H9 (cell line): Measurements from ENCODE around the gene LY6G5C. TPM values are rescaled to one million over a fixed set of nuclear protein-coding genes. Genes with fewer than 3 reads are reported as not detected.
A peak's percentile ranks its signal among the peaks of the same experiment; 100 is the strongest.

ENCODE experiments used
- DNase-seq: peaks from one replicate; pipeline ENCODE4 v3.0.0-alpha.2; 2017
- H2AFZ ChIP-seq: one replicate; pipeline ENCODE4 v1.6.1; 2013; ENCODE audit warnings: mild to moderate bottlenecking, low read length, control low read depth, moderate library complexity
- H2AK5ac ChIP-seq: 2 replicates; pipeline ENCODE4 v1.6.1; 2013; ENCODE audit warnings: low read length, control low read depth, mixed read lengths; ENCODE audit not compliant: insufficient read length
- H2BK120ac ChIP-seq: one replicate; pipeline ENCODE4 v1.6.1; 2013; ENCODE audit warnings: low read depth, mild to moderate bottlenecking, low read length, control low read depth, inconsistent platforms; ENCODE audit not compliant: poor library complexity, severe bottlenecking
- H2BK12ac ChIP-seq: 2 replicates; pipeline ENCODE4 v1.6.1; 2013; ENCODE audit warnings: low read length, control low read depth, mixed read lengths, low read depth; ENCODE audit not compliant: insufficient read length
- H2BK15ac ChIP-seq: 2 replicates; pipeline ENCODE4 v1.6.1; 2013; ENCODE audit warnings: low read depth, low read length, control low read depth
- H2BK20ac ChIP-seq: one replicate; pipeline ENCODE4 v1.6.1; 2013; ENCODE audit warnings: low read depth, mild to moderate bottlenecking, low read length, control low read depth, inconsistent platforms; ENCODE audit not compliant: poor library complexity, severe bottlenecking
- H2BK5ac ChIP-seq: 2 replicates; pipeline ENCODE4 v1.6.1; 2013; ENCODE audit warnings: low read length, control low read depth, mixed read lengths; ENCODE audit not compliant: insufficient read length
- H3K14ac ChIP-seq: 2 replicates; pipeline ENCODE4 v1.6.1; 2013; ENCODE audit warnings: low read length, control low read depth; ENCODE audit not compliant: insufficient read depth
- H3K18ac ChIP-seq: 2 replicates; pipeline ENCODE4 v1.6.1; 2013; ENCODE audit warnings: low read depth, mild to moderate bottlenecking, mixed read lengths, low read length, control low read depth; ENCODE audit not compliant: insufficient read length
- H3K23ac ChIP-seq: 2 replicates; pipeline ENCODE4 v1.6.1; 2013; ENCODE audit warnings: low read length, control low read depth, mixed read lengths, low read depth; ENCODE audit not compliant: insufficient read length
- H3K23me2 ChIP-seq: 2 replicates; pipeline ENCODE4 v1.6.1; 2013; ENCODE audit warnings: low read depth, mild to moderate bottlenecking, mixed read lengths, low read length, control low read depth; ENCODE audit not compliant: insufficient read length, poor library complexity, severe bottlenecking
- H3K27ac ChIP-seq: 2 replicates; pipeline ENCODE4 v1.5.1; 2013; ENCODE audit warnings: low read length, control low read depth, mixed read lengths, low read depth; ENCODE audit not compliant: insufficient read length
- H3K27me3 ChIP-seq: 2 replicates; pipeline ENCODE4 v1.6.1; 2013; ENCODE audit warnings: low read length, control low read depth, inconsistent platforms; ENCODE audit not compliant: insufficient read depth
- H3K4ac ChIP-seq: 2 replicates; pipeline ENCODE4 v1.6.1; 2013; ENCODE audit warnings: low read depth, mild to moderate bottlenecking, control low read depth, inconsistent platforms, low read length, moderate library complexity
- H3K4me1 ChIP-seq: 2 replicates; pipeline ENCODE4 v1.6.1; 2013; ENCODE audit warnings: low read length, control low read depth, inconsistent platforms; ENCODE audit not compliant: insufficient read depth
- H3K4me2 ChIP-seq: 2 replicates; pipeline ENCODE4 v1.6.1; 2013; ENCODE audit warnings: low read length, control low read depth, mixed read lengths; ENCODE audit not compliant: insufficient read length, insufficient read depth
- H3K56ac ChIP-seq: 2 replicates; pipeline ENCODE4 v1.6.1; 2013; ENCODE audit warnings: low read depth, mild to moderate bottlenecking, mixed read lengths, low read length, control low read depth; ENCODE audit not compliant: insufficient read length
- H3K79me1 ChIP-seq: 2 replicates; pipeline ENCODE4 v1.6.1; 2013; ENCODE audit warnings: low read depth, mild to moderate bottlenecking, moderate library complexity, low read length, control low read depth, inconsistent platforms; ENCODE audit not compliant: insufficient read depth, poor library complexity, severe bottlenecking
- H3K79me2 ChIP-seq: 2 replicates; pipeline ENCODE4 v1.6.1; 2013; ENCODE audit warnings: low read length, control low read depth, inconsistent platforms; ENCODE audit not compliant: insufficient read depth
- H3K9ac ChIP-seq: 2 replicates; pipeline ENCODE4 v1.6.1; 2013; ENCODE audit warnings: low read length, control low read depth, mixed read lengths; ENCODE audit not compliant: insufficient read length; ENCODE audit errors: extremely low read depth
- H3K9me3 ChIP-seq: one replicate; pipeline ENCODE4 v1.6.1; 2013; ENCODE audit warnings: low read depth, low read length, inconsistent platforms; ENCODE audit not compliant: control insufficient read depth
- H3T11ph ChIP-seq: one replicate; pipeline ENCODE4 v1.6.1; 2013; ENCODE audit warnings: mild to moderate bottlenecking, low read length, control low read depth, inconsistent platforms
- H4K20me1 ChIP-seq: one replicate; pipeline ENCODE4 v1.6.1; 2013; ENCODE audit not compliant: control insufficient read depth, insufficient read length, insufficient read depth
- H4K5ac ChIP-seq: 2 replicates; pipeline ENCODE4 v1.6.1; 2013; ENCODE audit warnings: low read depth, mild to moderate bottlenecking, mixed read lengths, low read length, control low read depth; ENCODE audit not compliant: insufficient read length
- H4K8ac ChIP-seq: replicated peaks from 2 replicates; pipeline ENCODE4 v1.6.1; 2013; ENCODE audit warnings: low read length, control low read depth, mixed read lengths, low read depth; ENCODE audit not compliant: insufficient read length
- H4K91ac ChIP-seq: 2 replicates; pipeline ENCODE4 v1.6.1; 2013; ENCODE audit warnings: low read depth, mild to moderate bottlenecking, moderate library complexity, mixed read lengths, low read length, control low read depth; ENCODE audit not compliant: insufficient read length
- H3K27ac Mint-ChIP-seq, 3 experiments: 2 replicates in 2 of 3; 3 replicates in 1 of 3; pipeline ENCODE4 v1.8.0; 2020 to 2021; ENCODE audit warnings: mixed read lengths in 3 of 3, mild to moderate bottlenecking in 1 of 3, moderate library complexity in 1 of 3
- H3K27me3 Mint-ChIP-seq: 2 replicates; pipeline ENCODE4 v1.8.0; 2021; ENCODE audit warnings: low read depth, mild to moderate bottlenecking, moderate library complexity, mixed read lengths
- H3K36me3 Mint-ChIP-seq, 3 experiments: 2 replicates in 2 of 3; 3 replicates in 1 of 3; pipeline ENCODE4 v1.8.0; 2020 to 2021; ENCODE audit warnings: low read depth in 3 of 3, mixed read lengths in 3 of 3; ENCODE audit not compliant: insufficient read depth in 1 of 3
- H3K4me1 Mint-ChIP-seq, 2 experiments: 2 replicates each; pipeline ENCODE4 v1.8.0; 2020; ENCODE audit warnings: mixed read lengths in 2 of 2
- H3K4me3 Mint-ChIP-seq, 2 experiments: 2 replicates in 1 of 2; 3 replicates in 1 of 2; pipeline ENCODE4 v1.8.0; 2020 to 2021; ENCODE audit warnings: mild to moderate bottlenecking in 2 of 2, mixed read lengths in 2 of 2, moderate library complexity in 1 of 2
- H3K9me3 Mint-ChIP-seq, 2 experiments: 2 replicates in 1 of 2; 3 replicates in 1 of 2; pipeline ENCODE4 v1.8.0; 2020; ENCODE audit warnings: mild to moderate bottlenecking in 2 of 2, mixed read lengths in 2 of 2, moderate library complexity in 1 of 2
- WGBS: extraction: QIAGEN DNeasy Blood & Tissue Kit; methylation state at CpG from one replicate; pipeline ENCODE4 v1.1.7; 2013; ENCODE audit warnings: missing lambda C conversion rate, low lambda C conversion rate, mixed read lengths; ENCODE audit not compliant: insufficient read length; ENCODE audit errors: extremely low coverage; 5-methylcytosine and 5-hydroxymethylcytosine counted together
- total RNA-seq: library from RNA; stranded (reverse); gene quantifications from 2 replicates; pipeline ENCODE4 v1.2.1, GENCODE V29; 2021
- TF ChIP-seq, protein P1 (sequence below): fragments of 200-600 bp; sonication (generic); conservative IDR thresholded peaks from 3 replicates; pipeline ENCODE4 v1.8.0; 2021; ENCODE audit warnings: antibody characterized with exemption, mild to moderate bottlenecking

Gene LY6G5C
- total RNA-seq, 1 experiment from 2014 or later: 2.2 TPM

DNA sequence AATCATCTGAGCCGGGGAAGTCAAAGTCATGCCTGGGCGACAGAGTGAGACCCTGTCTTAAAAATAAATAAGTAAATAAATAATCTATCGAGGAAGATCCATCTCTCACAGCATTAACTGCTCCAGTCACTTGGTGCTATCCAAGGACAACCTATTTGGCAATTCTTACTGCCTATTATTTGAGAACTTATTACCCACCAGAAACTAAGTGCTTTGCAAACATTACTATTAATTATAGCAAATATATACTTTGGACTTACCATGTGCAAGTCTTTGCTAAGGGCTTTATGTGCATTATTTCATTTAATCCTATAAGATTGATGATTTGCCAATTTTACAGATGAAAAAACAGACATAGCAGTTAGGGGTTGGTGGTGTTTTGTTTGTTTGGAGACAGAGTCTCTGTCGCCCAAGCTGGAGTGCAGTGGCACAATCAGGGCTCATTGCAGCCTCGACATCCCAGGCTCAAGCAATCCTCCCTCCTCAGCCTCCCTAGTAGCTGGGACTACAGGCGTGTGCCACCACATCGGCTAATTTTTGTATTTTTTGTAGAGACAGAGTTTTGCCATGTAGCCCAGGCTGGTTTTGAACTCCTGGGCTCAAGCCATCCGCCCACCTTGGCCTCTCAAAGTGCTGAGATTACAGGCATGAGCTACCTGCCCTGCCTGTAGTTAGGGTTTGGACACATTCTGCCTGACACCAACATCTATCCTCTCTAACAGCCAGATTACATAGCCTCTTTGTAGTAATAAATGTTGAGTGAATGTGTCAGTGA lies 26.1 kb downstream of the LY6G5C start:
- Mint-ChIP-seq H3K9me3 (no peaks in the 10 kb centered on the region), H3K4me3 (peak overlapping the region; percentile 26 to 31; a peak in 4 of 5 replicates), H3K27me3 (no peaks in the 10 kb centered on the region), H3K4me1 (peaks cover 20 to 33% of the 10 kb centered on the region in 2 experiments), H3K27ac (no peak overlapping the region), H3K36me3 (peaks cover 10 to 36% (median 30%) of the 10 kb centered on the region in 3 experiments; a peak in 6 of 7 replicates)
- H3K14ac ChIP-seq: no peak overlapping the region
- H2AK5ac ChIP-seq: no peak overlapping the region
- H3K79me2 ChIP-seq: peaks cover 9% of the 10 kb centered on the region; the same call in 1 of the 2 replicates
- H3K9me3 ChIP-seq: no peaks in the 10 kb centered on the region
- no peak overlapping the region for H2BK5ac ChIP-seq
- no peak overlapping the region for H3K9ac ChIP-seq
- H4K8ac ChIP-seq: no peak overlapping the region
- TF ChIP-seq, protein P1, sequence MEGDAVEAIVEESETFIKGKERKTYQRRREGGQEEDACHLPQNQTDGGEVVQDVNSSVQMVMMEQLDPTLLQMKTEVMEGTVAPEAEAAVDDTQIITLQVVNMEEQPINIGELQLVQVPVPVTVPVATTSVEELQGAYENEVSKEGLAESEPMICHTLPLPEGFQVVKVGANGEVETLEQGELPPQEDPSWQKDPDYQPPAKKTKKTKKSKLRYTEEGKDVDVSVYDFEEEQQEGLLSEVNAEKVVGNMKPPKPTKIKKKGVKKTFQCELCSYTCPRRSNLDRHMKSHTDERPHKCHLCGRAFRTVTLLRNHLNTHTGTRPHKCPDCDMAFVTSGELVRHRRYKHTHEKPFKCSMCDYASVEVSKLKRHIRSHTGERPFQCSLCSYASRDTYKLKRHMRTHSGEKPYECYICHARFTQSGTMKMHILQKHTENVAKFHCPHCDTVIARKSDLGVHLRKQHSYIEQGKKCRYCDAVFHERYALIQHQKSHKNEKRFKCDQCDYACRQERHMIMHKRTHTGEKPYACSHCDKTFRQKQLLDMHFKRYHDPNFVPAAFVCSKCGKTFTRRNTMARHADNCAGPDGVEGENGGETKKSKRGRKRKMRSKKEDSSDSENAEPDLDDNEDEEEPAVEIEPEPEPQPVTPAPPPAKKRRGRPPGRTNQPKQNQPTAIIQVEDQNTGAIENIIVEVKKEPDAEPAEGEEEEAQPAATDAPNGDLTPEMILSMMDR: no peak
- peaks cover 16% of the 10 kb centered on the region for H3K79me1 ChIP-seq
- H4K91ac ChIP-seq: no peak overlapping the region
- H3K23me2 ChIP-seq: peaks cover 11% of the 10 kb centered on the region
- no peak overlapping the region for H2BK120ac ChIP-seq
- no peak overlapping the region for H3K4me2 ChIP-seq
- no peak overlapping the region for H3T11ph ChIP-seq
- H2BK12ac ChIP-seq: no peak overlapping the region
- no peak overlapping the region for H3K4ac ChIP-seq
- H3K56ac ChIP-seq: no peak overlapping the region
- no peak overlapping the region for H3K23ac ChIP-seq
- WGBS: no CpG with 5 or more reads among the region's 8 CpGs
- no peak overlapping the region for H2BK20ac ChIP-seq
- no peaks in the 10 kb centered on the region for H3K4me1 ChIP-seq
- H3K18ac ChIP-seq: no peak overlapping the region
- H2BK15ac ChIP-seq: no peak overlapping the region
- no peak overlapping the region for H4K5ac ChIP-seq
- no peak overlapping the region for H2AFZ ChIP-seq
- H3K27ac ChIP-seq: no peak overlapping the region
- H3K27me3 ChIP-seq: no peaks in the 10 kb centered on the region
- H4K20me1 ChIP-seq: no peaks in the 10 kb centered on the region
- no peak for DNase-seq
